NCI-H187 treated with DMSO at 0.1 percent for 48 hours (cell line): Measurements from ENCODE around the gene LTB.
"Not testable (repeated sequence)": the region's sequence is repeated elsewhere in the genome, so short reads cannot be mapped to it uniquely, and the experiment has no call there.

Experiments used
- DNase-seq: peaks from one replicate; lab custom pipeline; 2025; lab: John Stamatoyannopoulos, UW

Gene LTB

DNA sequence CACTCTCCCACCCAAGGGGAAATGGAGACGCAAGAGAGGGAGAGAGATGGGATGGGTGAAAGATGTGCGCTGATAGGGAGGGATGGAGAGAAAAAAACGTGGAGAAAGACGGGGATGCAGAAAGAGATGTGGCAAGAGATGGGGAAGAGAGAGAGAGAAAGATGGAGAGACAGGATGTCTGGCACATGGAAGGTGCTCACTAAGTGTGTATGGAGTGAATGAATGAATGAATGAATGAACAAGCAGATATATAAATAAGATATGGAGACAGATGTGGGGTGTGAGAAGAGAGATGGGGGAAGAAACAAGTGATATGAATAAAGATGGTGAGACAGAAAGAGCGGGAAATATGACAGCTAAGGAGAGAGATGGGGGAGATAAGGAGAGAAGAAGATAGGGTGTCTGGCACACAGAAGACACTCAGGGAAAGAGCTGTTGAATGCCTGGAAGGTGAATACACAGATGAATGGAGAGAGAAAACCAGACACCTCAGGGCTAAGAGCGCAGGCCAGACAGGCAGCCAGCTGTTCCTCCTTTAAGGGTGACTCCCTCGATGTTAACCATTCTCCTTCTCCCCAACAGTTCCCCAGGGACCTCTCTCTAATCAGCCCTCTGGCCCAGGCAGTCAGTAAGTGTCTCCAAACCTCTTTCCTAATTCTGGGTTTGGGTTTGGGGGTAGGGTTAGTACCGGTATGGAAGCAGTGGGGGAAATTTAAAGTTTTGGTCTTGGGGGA is 6.1 kb downstream of the LTB start:
- no peak for DNase-seq

DNA sequence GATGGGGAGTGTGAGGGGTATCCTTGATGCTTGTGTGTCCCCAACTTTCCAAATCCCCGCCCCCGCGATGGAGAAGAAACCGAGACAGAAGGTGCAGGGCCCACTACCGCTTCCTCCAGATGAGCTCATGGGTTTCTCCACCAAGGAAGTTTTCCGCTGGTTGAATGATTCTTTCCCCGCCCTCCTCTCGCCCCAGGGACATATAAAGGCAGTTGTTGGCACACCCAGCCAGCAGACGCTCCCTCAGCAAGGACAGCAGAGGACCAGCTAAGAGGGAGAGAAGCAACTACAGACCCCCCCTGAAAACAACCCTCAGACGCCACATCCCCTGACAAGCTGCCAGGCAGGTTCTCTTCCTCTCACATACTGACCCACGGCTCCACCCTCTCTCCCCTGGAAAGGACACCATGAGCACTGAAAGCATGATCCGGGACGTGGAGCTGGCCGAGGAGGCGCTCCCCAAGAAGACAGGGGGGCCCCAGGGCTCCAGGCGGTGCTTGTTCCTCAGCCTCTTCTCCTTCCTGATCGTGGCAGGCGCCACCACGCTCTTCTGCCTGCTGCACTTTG is 6.8 kb downstream of the LTB start, which contains the start of gene TNF:
TNF (plus strand) TSS at position 231 of the 567 bp plus-strand sequence; CDS start at position 408, 177 bp downstream.
- no peak for DNase-seq

DNA sequence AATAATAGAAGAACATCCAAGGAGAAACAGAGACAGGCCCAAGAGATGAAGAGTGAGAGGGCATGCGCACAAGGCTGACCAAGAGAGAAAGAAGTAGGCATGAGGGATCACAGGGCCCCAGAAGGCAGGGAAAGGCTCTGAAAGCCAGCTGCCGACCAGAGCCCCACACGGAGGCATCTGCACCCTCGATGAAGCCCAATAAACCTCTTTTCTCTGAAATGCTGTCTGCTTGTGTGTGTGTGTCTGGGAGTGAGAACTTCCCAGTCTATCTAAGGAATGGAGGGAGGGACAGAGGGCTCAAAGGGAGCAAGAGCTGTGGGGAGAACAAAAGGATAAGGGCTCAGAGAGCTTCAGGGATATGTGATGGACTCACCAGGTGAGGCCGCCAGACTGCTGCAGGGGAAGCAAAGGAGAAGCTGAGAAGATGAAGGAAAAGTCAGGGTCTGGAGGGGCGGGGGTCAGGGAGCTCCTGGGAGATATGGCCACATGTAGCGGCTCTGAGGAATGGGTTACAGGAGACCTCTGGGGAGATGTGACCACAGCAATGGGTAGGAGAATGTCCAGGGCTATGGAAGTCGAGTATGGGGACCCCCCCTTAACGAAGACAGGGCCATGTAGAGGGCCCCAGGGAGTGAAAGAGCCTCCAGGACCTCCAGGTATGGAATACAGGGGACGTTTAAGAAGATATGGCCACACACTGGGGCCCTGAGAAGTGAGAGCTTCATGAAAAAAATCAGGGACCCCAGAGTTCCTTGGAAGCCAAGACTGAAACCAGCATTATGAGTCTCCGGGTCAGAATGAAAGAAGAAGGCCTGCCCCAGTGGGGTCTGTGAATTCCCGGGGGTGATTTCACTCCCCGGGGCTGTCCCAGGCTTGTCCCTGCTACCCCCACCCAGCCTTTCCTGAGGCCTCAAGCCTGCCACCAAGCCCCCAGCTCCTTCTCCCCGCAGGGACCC is 7.8 kb downstream of the LTB start:
- no peak for DNase-seq

DNA sequence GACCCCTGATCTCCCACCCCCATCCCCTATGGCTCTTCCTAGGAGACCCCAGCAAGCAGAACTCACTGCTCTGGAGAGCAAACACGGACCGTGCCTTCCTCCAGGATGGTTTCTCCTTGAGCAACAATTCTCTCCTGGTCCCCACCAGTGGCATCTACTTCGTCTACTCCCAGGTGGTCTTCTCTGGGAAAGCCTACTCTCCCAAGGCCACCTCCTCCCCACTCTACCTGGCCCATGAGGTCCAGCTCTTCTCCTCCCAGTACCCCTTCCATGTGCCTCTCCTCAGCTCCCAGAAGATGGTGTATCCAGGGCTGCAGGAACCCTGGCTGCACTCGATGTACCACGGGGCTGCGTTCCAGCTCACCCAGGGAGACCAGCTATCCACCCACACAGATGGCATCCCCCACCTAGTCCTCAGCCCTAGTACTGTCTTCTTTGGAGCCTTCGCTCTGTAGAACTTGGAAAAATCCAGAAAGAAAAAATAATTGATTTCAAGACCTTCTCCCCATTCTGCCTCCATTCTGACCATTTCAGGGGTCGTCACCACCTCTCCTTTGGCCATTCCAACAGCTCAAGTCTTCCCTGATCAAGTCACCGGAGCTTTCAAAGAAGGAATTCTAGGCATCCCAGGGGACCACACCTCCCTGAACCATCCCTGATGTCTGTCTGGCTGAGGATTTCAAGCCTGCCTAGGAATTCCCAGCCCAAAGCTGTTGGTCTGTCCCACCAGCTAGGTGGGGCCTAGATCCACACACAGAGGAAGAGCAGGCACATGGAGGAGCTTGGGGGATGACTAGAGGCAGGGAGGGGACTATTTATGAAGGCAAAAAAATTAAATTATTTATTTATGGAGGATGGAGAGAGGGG is 8.8 kb downstream of the LTB start:
- no peak for DNase-seq

DNA sequence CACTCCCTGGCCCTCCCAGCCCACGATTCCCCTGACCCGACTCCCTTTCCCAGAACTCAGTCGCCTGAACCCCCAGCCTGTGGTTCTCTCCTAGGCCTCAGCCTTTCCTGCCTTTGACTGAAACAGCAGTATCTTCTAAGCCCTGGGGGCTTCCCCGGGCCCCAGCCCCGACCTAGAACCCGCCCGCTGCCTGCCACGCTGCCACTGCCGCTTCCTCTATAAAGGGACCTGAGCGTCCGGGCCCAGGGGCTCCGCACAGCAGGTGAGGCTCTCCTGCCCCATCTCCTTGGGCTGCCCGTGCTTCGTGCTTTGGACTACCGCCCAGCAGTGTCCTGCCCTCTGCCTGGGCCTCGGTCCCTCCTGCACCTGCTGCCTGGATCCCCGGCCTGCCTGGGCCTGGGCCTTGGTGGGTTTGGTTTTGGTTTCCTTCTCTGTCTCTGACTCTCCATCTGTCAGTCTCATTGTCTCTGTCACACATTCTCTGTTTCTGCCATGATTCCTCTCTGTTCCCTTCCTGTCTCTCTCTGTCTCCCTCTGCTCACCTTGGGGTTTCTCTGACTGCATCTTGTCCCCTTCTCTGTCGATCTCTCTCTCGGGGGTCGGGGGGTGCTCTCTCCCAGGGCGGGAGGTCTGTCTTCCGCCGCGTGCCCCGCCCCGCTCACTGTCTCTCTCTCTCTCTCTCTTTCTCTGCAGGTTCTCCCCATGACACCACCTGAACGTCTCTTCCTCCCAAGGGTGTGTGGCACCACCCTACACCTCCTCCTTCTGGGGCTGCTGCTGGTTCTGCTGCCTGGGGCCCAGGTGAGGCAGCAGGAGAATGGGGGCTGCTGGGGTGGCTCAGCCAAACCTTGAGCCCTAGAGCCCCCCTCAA is 9.9 kb downstream of the LTB start, which contains the start of gene LTA:
LTA (plus strand) TSS at position 249 of the 871 bp plus-strand sequence; CDS start at position 703, 454 bp downstream.
- no peak for DNase-seq

DNA sequence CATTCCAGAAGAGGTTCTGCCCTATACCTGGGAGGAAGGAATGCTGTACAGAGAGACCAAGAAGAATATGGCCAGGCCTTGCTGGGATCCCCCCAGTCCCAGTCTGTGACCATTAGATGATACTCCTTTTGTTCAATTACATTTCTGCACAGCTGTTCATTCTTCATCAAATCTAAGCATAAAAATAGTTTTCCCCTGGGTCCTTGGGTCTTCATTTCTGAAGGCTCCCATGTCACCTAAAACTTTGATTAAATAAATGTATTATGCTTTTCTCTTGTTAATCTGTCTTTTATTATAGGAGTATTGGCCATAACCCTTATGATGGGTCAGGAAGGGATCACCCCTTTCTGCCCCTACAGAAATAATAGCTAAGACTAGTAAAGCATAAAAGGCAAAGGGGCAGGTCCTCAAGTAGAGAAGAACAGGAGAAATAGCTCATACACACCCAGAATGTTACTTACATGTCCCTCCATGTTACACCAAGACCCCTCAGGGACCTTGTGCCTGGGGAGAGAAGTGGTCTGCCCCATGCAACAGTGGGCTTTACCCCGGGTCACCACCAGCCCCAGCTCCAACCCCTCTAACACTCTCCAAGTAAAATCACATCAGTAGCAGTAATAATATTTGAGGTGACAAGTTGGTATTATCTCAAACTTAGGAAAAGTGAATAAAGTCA is 12.2 kb downstream of the LTB start:
- no peak for DNase-seq

DNA sequence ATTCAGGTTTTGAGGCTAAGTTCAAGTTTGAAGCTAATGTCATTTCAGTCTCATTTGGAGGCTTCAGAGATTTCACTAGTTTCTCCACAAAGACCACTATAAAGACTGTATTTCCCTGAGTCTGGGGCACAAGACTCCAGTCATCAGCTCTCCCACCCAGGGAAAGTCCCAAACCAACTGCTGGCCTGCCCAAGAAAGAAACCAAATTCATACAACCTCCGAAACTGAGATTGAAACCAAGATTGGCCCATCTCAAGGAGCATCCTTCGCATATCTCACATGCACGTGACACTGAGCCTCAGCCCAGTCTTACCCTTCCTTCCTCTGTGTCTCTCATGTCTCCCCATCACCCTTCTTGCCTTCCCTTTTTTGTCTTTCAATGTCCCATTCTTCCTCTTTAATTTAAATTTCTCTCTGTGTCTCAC is 13.7 kb downstream of the LTB start:
- DNase-seq = no peak

DNA sequence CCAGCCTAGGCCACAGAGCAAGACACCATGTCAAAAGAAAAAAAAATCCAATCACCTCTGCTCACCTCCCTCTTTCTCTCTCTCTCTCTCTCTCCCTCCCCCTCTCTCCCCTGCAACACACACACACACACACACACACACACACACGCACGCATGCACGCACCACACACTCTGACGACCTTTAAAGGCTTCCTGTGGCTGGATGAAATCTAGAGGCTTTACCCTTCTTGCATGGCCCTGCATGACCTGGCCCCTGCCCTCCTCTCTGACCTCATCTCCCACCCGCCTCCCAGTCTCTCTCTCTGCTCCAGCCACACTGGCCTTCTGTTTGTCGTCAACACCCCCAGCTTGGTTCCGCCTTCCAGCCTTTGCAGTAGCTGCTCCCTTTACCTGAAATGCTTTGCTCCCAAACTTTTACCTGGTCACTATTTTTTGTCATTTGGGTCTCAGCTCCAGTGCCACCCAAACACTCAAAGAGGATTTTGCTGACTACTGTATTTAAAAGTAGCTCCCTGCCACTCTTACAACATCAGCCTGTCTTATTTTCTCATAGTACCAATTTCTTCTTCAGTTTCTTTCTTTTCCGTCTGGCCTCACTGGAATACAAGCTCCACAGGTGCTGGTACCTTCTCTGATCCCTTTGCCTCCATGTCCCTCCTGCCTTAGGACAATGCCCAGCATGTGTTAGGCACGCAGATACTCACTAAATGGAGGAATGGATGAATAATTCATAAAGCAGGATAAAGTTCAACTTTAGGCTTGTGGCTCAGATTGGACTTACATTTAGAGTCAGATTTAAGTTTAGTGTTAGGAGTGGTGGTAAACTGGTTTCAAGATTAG is 14.5 kb downstream of the LTB start:
- no peak for DNase-seq

DNA sequence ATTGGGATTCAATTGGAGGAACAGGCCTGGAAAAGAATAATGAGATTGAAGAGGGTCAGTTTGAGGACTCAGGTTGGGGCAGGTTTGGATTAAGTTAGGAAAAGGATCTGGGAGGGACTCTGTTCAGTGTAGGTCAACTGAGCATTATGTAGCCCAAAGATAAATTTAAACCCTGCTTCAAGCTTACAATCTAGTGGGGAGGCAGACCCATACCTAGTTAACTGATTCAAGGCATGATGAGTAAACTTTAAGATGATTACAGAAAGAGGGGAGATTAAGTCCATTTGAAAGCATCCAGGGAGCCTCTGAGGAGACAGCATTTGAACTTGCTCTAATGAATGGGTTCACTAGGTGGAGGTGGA is 21.5 kb downstream of the LTB start:
- DNase-seq = no peak

DNA sequence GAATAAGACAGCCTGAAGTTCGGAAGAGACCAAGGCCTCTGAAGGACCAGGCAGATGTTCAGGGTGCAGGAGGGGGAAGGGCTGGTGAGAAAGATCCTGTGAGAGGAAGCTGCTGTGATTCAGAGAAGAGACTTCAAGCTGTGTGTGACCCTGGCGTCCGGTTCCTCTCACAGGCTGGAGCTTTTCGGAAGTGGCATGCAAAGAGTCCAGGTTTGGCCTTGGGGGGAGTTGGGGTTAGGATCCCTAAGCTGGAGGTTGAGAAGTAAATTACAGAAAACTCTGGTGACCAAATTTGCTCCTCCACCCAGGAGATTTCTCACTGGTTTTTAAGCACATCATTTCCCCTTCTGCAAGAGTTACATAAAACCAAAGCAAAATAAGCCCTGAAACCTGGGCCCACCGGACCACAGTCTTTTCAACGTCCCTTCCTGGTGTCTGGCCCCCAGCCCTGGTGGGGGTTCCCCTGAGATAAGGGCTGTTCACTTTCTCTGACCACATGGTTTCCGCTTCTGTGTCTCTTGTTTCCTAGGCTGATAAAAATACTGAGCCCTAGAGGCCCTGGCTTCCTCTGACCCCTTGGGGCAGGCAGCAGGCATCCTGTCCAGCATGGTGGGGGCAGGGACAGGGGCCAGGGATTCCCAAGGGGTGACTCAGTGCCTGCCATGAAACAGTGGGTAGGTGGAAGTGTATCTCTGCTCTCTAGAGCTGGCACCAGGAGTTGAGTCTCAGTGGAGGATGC is 22.1 kb downstream of the LTB start:
- DNase-seq = no peak

DNA sequence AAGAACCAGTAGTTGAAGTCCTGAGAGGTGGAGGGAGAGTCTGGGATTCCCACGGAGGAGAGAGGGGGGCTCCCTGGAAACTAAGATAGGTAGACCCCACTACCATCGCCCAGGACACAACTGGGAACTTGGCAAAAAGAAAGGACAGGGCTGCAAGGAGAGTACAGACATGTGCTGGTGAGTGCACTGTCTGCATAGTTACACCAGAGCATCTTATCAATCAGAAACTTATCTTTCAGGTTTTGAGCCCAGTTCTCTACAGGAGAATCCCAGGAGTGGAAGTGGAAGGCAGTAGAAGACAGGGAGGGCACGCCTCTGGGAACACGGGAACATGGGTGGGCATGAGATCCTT is 22.6 kb downstream of the LTB start:
- DNase-seq = no peak

DNA sequence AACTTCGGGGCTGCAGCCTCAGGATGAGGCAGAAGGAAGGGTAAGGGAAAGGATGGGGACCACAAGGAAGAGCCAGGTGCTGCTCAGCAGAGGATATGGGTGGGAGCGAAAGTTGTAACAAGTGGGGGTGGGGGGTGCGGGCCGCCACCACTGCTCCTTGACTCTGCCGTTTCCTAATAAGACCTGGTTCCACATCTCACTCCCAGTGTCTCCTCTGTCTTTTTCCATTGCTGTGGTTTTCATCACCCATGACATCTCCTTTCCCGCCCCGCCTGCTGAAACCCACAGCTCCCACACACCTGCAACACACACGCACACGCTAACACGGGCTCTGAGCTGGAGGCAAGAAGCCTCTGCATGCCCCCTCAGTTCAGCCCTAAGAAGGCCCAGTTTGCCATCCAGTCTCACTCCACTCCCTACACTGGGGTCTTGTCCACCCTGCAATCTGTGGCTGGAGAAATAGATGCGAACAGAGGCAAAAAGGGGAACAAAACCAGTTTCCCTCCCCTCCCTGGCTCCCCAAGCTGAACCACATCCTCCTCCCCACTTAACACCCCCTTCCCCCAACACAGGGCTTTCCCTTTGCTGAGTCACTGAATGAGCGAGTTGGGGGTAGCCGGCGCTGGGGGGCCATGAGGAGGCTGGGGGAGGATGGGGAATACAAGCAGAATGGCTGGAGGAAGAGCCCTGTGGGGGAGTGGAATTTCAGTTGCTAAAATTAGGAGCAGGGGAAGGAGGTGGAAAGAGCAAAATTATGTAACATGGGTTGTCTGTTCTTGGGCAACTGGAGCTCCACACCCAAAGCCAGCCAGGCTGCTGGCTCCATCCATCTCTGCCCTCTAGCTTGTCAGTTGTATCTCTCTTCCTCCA is 23.4 kb downstream of the LTB start:
- DNase-seq = no peak

DNA sequence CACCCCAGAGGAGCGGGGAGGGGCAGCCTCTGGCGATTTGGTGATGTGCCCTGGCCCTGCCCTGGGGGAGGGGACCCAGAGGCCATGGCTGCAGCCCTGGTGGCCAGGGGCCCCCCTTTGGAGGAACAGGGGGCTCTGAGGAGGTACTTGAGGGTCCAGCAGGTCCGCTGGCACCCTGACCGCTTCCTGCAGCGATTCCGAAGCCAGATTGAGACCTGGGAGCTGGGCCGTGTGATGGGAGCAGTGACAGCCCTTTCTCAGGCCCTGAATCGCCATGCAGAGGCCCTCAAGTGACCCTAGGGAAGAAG is 24.0 kb downstream of the LTB start:
- DNase-seq = no peak

DNA sequence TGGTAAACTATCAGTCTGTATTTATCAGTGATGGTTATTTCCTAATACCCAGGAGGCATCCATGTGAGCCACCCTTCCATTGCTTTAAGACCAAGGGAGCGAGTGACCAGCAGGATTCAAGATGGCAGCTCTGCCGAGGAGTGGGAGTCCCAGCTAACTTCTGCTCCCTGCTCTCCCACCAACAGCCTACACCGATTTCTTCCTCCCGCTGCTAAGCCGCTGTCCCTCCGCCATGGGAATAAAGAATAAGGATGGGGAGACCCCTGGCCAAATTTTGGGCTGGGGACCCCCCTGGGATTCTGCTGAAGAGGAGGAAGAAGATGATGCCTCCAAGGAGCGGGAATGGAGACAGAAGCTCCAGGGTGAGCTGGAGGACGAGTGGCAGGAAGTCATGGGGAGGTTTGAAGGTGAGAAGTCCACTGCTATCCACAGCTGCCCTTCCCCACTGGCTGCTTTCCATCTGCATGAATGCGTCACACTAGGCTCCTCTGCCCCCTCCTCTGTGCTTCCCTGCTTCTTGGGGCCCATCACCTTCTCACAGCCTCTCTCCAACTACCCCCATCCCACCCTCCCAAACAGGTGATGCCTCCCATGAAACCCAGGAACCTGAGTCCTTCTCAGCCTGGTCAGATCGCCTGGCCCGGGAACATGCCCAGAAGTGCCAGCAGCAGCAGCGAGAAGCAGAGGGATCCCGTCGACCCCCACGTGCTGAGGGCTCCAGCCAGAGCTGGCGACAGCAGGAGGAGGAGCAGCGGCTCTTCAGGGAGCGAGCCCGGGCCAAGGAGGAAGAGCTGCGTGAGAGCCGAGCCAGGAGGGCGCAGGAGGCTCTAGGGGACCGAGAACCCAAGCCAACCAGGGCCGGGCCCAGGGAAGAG is 24.5 kb downstream of the LTB start:
- no peak for DNase-seq

DNA sequence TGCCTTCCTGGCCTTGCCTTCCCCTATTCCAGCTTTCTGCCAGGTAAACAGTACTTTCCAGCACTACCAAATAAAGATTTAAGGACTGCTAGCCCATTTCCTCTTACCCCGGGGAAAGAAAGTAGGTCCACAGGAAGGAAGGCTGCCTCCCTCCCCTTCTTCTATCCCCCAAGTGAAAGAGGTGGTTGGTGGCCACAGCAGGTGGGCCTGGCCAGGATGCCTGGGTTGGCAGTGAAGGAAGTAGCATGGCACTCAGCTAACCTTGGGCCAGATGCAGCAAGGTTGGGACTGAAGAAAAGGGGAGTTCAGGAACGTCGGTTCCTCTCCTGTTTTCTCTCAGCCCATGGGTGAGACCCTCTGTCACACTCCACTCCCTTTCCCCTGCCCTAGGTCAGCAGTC is 25.9 kb downstream of the LTB start:
- DNase-seq = no peak

DNA sequence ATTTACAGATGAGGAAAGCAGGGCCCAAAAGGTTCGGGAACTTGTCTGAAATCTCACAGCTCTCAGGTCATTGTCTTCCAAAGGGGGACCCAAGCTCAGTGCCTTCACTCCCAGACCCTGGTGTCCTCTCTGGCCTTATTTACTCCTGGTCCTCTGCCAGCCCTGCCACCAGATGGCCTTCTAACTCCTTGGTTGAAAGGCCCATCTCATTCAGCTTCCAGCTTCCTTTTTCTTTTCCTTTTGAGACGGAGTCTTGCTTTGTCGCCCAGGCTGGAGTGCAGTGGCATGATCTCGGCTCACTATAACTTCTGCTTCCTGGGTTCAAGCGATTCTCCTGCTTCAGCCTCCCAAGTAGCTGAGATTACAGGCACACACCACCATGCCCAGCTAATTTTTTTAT is 30.9 kb downstream of the LTB start:
- not testable (repeated sequence) for DNase-seq

DNA sequence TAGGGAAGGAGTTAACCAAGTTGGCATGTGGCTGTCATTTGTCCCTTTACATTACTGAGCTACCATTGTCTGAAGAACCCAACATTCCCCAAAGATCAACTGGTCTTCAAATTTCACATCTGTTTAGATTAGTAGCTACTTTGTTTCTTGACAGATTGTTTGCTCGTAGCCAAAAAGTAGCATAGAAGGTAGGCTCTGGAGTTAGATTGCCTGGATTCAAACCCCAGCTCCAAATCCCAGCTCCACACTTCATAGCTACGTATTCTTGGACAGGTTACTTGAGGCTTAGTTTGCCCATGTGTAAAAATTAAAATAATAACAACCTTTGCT is 33.7 kb downstream of the LTB start:
- no peak for DNase-seq
